PC-9 (cell line): ENCODE data around the gene CMKLR1. TPM values are rescaled to one million over a fixed set of nuclear protein-coding genes. Genes with fewer than 3 reads are reported as not detected.

ENCODE experiments used
- BruUV-seq: library from RNA; stranded (reverse); fragments of 400-500 nt; replicated peaks from 2 replicates; lab custom pipeline; 2021; lab: Mats Ljungman, UMichigan
- CTCF ChIA-PET: fragments of 300-600 bp; sonication (Branson Sonifier 250); formaldehyde crosslinking; loops from one replicate; lab custom pipeline; 2022; ENCODE audit warnings: antibody characterized with exemption; lab: Charles Lee
- POLR2A ChIA-PET: fragments of 300-600 bp; sonication (Branson Sonifier 250); formaldehyde crosslinking; loops from one replicate; lab custom pipeline; 2022; ENCODE audit warnings: antibody characterized with exemption; ENCODE audit not compliant: unreplicated experiment; lab: Charles Lee
- DNase-seq, 2 experiments: peaks; one replicate each; pipeline versions ENCODE4 v3.0.0 to v3.0.0-alpha.2; 2015 to 2022; ENCODE audit warnings: mixed read lengths in 1 of 2
- H2AFZ ChIP-seq: fragments of 200-600 bp; sonication (generic); 2 replicates; pipeline ENCODE4 v1.8.1; 2017; ENCODE audit warnings: antibody characterized with exemption
- H3F3A ChIP-seq: fragments of 200-600 bp; sonication (generic); 2 replicates; pipeline ENCODE4 v1.8.1; 2017; ENCODE audit warnings: antibody characterized with exemption, mild to moderate bottlenecking, low read depth; ENCODE audit not compliant: insufficient read depth
- H3K27ac ChIP-seq: fragments of 200-600 bp; sonication (generic); 2 replicates; pipeline ENCODE4 v1.6.1; 2016; ENCODE audit warnings: mixed run types
- H3K27me3 ChIP-seq: fragments of 200-600 bp; sonication (generic); 2 replicates; pipeline ENCODE4 v1.6.1; 2016; ENCODE audit warnings: low read depth, mixed run types; ENCODE audit not compliant: insufficient read depth
- H3K36me3 ChIP-seq: fragments of 200-600 bp; sonication (generic); 2 replicates; pipeline ENCODE4 v1.6.1; 2016; ENCODE audit warnings: low read depth, mixed run types
- H3K4me1 ChIP-seq: fragments of 200-600 bp; sonication (generic); replicated peaks from 2 replicates; pipeline ENCODE4 v1.6.1; 2016; ENCODE audit warnings: mixed run types; ENCODE audit not compliant: insufficient read depth
- H3K4me2 ChIP-seq: fragments of 200-600 bp; sonication (generic); 2 replicates; pipeline ENCODE4 v1.6.1; 2017; ENCODE audit warnings: mixed run types
- H3K4me3 ChIP-seq: fragments of 200-600 bp; sonication (generic); 2 replicates; pipeline ENCODE4 v1.6.1; 2016; ENCODE audit warnings: mixed run types
- H3K79me2 ChIP-seq: fragments of 200-600 bp; sonication (generic); 2 replicates; pipeline ENCODE4 v1.6.1; 2017; ENCODE audit warnings: low read depth, mixed run types
- H3K9me2 ChIP-seq: fragments of 200-600 bp; sonication (generic); 2 replicates; pipeline ENCODE4 v1.8.1; 2017; ENCODE audit warnings: mild to moderate bottlenecking; ENCODE audit not compliant: insufficient read depth
- H3K9me3 ChIP-seq: fragments of 200-600 bp; sonication (generic); 2 replicates; pipeline ENCODE4 v1.8.1; 2016; ENCODE audit warnings: low read depth; ENCODE audit not compliant: insufficient read depth
- H4K20me1 ChIP-seq: fragments of 200-600 bp; sonication (generic); 2 replicates; pipeline ENCODE4 v1.8.1; 2017; ENCODE audit not compliant: insufficient read depth
- CTCF ChIP-seq: fragments of 200-600 bp; sonication (generic); conservative IDR thresholded peaks from 2 replicates; pipeline ENCODE4 v1.6.1; 2017; ENCODE audit warnings: mixed run types, antibody characterized with exemption, mild to moderate bottlenecking, moderate library complexity
- EZH2 ChIP-seq: fragments of 200-600 bp; sonication (generic); IDR thresholded peaks from 2 replicates; pipeline ENCODE4 v1.8.0; 2017; ENCODE audit warnings: antibody characterized with exemption, low read depth
- intact Hi-C: fragments of 100-400 bp; cut with micrococcal nuclease; formaldehyde crosslinking; loops from one replicate; pipeline ENCODE4 v1.10.0; 2022; ENCODE audit not compliant: unreplicated experiment
- total RNA-seq: library from RNA; stranded (reverse); gene quantifications from 2 replicates; pipeline ENCODE4 v1.2.3, GENCODE V29; 2021

The CMKLR1 gene
- total RNA-seq, 1 experiment from 2014 or later: not detected

- TF ChIP-seq EZH2 (no peak), CTCF (no peak)
- Histone ChIP-seq H4K20me1 (no peaks in the 10 kb centered on the region), H3K27ac (no peak overlapping the region), H3K27me3 (peaks cover 51% of the 10 kb centered on the region), H3K79me2 (no peaks in the 10 kb centered on the region), H3K9me2 (no peaks in the 10 kb centered on the region), H3K36me3 (no peaks in the 10 kb centered on the region), H3K4me1 (no peaks in the 10 kb centered on the region), H2AFZ (no peak overlapping the region), H3K4me2 (no peak overlapping the region), H3K9me3 (no peaks in the 10 kb centered on the region), H3F3A (no peaks in the 10 kb centered on the region), H3K4me3 (no peak overlapping the region)
- BruUV-seq: no TSS peak
- ChIA-PET CTCF (interaction anchor here (0.6 kb wide), 1 partner anchor 689 kb away, joined by 3 read pairs; no protein-coding TSS in a partner anchor), POLR2A (no interaction called here)
- DNase-seq: no peak
- intact Hi-C loops: no loop called here
These were observed 40.3 kb downstream of the CMKLR1 start for GRCh38 chr12:108298761-108299275.

- no peak for DNase-seq
- no peaks in the 10 kb centered on the region for H3K4me1 ChIP-seq
- BruUV-seq: no TSS peak
- no peak overlapping the region for H3K27ac ChIP-seq
- POLR2A ChIA-PET: no interaction called here
- no peaks in the 10 kb centered on the region for H3K36me3 ChIP-seq
- CTCF ChIA-PET: interaction anchor here (0.6 kb wide), 1 partner anchor 690 kb away, joined by 3 read pairs; no protein-coding TSS in a partner anchor
- no peaks in the 10 kb centered on the region for H3K79me2 ChIP-seq
- TF ChIP-seq CTCF (no peak), EZH2 (no peak)
- no peaks in the 10 kb centered on the region for H3K9me2 ChIP-seq
- H3K4me2 ChIP-seq: no peak overlapping the region
- intact Hi-C loops: no loop called here
- H3F3A ChIP-seq: no peaks in the 10 kb centered on the region
- H3K9me3 ChIP-seq: no peaks in the 10 kb centered on the region
- no peaks in the 10 kb centered on the region for H4K20me1 ChIP-seq
- peaks cover 46% of the 10 kb centered on the region for H3K27me3 ChIP-seq
- no peak overlapping the region for H2AFZ ChIP-seq
- no peak overlapping the region for H3K4me3 ChIP-seq
These were observed 41.0 kb downstream of the CMKLR1 start for GRCh38 chr12:108297895-108298760.

- Histone ChIP-seq H3K9me3 (no peaks in the 10 kb centered on the region), H4K20me1 (no peaks in the 10 kb centered on the region), H3K4me1 (no peaks in the 10 kb centered on the region), H3K79me2 (no peaks in the 10 kb centered on the region), H3K4me2 (no peak overlapping the region), H3K27ac (no peak overlapping the region), H2AFZ (no peak overlapping the region), H3K27me3 (peaks cover 47% of the 10 kb centered on the region), H3K36me3 (no peaks in the 10 kb centered on the region), H3K9me2 (no peaks in the 10 kb centered on the region), H3F3A (no peaks in the 10 kb centered on the region), H3K4me3 (no peak overlapping the region)
- DNase-seq: no peak
- BruUV-seq: no TSS peak
- TF ChIP-seq EZH2: no peak
- no peak for TF ChIP-seq CTCF
- ChIA-PET CTCF (no interaction called here), POLR2A (no interaction called here)
- intact Hi-C loops: no loop called here
These were observed 41.7 kb downstream of the CMKLR1 start for GRCh38 chr12:108297424-108297823.
